ENCODE measurements around the gene KIAA1755.

DNA sequence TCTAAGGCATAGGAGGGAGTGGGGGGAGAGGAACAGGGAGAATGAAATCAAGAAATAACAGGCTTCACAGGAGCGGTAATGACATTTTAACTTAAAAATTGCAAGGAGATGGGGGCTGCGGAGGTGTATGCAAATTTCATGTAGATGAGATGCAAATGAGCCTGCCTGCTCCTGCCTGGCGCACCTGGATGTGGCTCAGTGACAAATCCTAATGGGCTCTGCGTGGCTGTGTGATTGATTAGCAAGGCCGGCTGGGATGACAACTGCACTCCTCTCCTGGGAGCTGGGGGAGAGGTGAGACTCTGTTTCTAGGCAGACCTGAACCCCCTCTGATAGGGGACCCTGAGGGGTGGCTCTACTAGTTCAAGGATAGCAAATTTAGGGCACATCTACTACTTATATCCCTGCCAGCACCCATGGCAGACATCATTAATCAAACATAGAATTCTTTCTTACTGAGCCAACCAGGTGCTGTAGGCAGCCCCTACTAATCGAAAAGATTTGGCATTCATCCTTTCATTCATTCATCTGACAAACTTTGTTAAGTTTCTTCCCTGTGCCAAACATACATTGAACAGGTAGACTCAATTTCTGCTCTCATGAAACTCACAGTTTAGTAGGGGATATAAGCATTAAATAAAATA is 57.1 kb downstream of the KIAA1755 start:
- TF ChIP-seq POLR2A (IDR thresholded peaks at IDR 0.05) (no peak), POLR2AphosphoS5 (IDR thresholded peaks at IDR 0.05) (no peak)
- TF ChIP-seq, protein P1, sequence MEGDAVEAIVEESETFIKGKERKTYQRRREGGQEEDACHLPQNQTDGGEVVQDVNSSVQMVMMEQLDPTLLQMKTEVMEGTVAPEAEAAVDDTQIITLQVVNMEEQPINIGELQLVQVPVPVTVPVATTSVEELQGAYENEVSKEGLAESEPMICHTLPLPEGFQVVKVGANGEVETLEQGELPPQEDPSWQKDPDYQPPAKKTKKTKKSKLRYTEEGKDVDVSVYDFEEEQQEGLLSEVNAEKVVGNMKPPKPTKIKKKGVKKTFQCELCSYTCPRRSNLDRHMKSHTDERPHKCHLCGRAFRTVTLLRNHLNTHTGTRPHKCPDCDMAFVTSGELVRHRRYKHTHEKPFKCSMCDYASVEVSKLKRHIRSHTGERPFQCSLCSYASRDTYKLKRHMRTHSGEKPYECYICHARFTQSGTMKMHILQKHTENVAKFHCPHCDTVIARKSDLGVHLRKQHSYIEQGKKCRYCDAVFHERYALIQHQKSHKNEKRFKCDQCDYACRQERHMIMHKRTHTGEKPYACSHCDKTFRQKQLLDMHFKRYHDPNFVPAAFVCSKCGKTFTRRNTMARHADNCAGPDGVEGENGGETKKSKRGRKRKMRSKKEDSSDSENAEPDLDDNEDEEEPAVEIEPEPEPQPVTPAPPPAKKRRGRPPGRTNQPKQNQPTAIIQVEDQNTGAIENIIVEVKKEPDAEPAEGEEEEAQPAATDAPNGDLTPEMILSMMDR (IDR thresholded peaks at IDR 0.05) = no peak

All from breast epithelium (tissue), 3 donors.